Stimulated activated naive CD8-positive, alpha-beta T cell treated with anti-CD3 and anti-CD28 coated beads, Interleukin-15, Interleukin-2, amounts not matched to agents 100 ng/mL and 50 ng/mL, for 24 hours (primary cell): ENCODE measurements around the gene GRHL3.

Source experiments
- H3K27ac Mint-ChIP-seq: one replicate; pipeline ENCODE4 v1.8.0; 2021; ENCODE audit warnings: mild to moderate bottlenecking, mixed read lengths
- H3K27me3 Mint-ChIP-seq: one replicate; pipeline ENCODE4 v1.8.0; 2021; ENCODE audit warnings: mixed read lengths
- H3K36me3 Mint-ChIP-seq: one replicate; pipeline ENCODE4 v1.8.0; 2021; ENCODE audit warnings: low read depth, mixed read lengths
- H3K4me1 Mint-ChIP-seq: one replicate; pipeline ENCODE4 v1.8.0; 2021; ENCODE audit warnings: low read depth, mixed read lengths
- H3K4me3 Mint-ChIP-seq: one replicate; pipeline ENCODE4 v1.8.0; 2021; ENCODE audit warnings: mild to moderate bottlenecking, mixed read lengths
- H3K9me3 Mint-ChIP-seq: one replicate; pipeline ENCODE4 v1.8.0; 2021; ENCODE audit warnings: mixed read lengths

GRHL3 gene

DNA sequence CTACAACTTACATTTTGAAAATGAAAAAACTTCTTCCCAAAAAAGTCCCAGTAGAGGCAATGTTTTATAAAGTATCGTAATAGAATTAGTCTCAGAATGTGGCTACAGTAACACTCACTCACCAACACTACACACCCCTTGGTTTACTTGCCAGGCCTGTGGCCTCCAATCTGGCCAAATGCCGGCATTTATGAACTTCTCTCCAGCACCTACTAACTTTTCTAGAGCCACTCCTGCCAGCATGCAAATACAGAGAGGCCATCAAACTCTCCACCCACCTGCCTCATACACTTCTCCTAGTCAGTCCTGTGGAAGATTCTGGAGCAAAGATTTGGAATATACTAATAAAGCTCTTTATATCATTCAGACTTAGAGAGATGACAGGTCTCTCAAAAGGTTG is 62.1 kb downstream of the GRHL3 start:
- Mint-ChIP-seq H3K9me3 (no peaks in the 10 kb centered on the region), H3K36me3 (peaks cover 11% of the 10 kb centered on the region), H3K27ac (no peak overlapping the region), H3K4me3 (no peak overlapping the region), H3K4me1 (peaks cover 24% of the 10 kb centered on the region), H3K27me3 (no peaks in the 10 kb centered on the region)

DNA sequence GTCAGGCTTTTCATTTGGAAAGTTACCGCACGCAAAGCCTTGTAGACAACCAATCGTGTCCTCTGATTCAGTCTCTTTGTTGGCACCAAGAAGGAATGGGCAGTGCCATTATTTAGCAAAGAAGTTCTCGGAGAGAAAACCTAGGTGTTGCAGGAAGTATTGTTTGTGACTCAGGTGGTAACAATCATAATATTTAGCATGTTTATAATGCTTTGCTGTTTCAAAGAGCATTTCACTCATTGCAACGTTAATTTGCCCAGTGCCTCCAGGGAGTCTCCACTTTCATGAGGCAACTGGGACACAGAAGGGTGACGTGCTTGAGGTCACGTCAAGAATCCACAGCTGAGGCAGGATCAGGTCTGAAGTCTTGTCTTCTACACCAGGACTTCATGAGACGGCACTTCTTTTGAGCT is 63.0 kb downstream of the GRHL3 start:
- Mint-ChIP-seq H3K27ac (no peak overlapping the region), H3K4me3 (no peak overlapping the region), H3K36me3 (peaks cover 11% of the 10 kb centered on the region), H3K27me3 (no peaks in the 10 kb centered on the region), H3K4me1 (peaks cover 31% of the 10 kb centered on the region), H3K9me3 (no peaks in the 10 kb centered on the region)

DNA sequence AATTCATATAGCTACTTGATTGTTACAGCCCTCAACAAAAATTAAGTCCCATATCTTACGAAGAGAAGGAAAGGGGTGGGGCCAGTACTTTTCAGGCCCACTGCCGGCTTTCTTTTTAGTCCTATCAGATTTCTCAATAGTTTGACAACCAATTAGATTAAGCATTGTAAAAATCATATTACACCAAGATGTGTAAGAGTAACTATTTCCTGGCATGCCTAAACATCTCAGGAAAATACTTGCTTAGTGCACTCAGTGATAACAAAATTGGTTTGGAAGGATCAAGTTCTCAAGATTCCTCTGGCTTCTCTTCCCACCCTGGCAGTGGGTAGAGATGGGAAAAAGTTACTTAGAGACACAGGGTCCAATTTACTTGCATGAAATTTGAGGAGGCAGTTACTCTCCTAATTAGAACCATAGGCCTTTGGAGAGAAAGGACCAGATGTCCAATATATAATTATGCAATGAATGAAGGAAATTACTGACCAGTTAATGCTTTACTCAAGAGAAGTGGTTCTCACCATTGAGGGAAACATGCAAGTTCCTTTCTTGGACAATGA is 64.3 kb downstream of the GRHL3 start:
- no peak overlapping the region for H3K4me3 Mint-ChIP-seq
- no peaks in the 10 kb centered on the region for H3K27me3 Mint-ChIP-seq
- H3K4me1 Mint-ChIP-seq = peaks cover 31% of the 10 kb centered on the region
- H3K9me3 Mint-ChIP-seq = no peaks in the 10 kb centered on the region
- peaks cover 11% of the 10 kb centered on the region for H3K36me3 Mint-ChIP-seq
- H3K27ac Mint-ChIP-seq = no peak overlapping the region

DNA sequence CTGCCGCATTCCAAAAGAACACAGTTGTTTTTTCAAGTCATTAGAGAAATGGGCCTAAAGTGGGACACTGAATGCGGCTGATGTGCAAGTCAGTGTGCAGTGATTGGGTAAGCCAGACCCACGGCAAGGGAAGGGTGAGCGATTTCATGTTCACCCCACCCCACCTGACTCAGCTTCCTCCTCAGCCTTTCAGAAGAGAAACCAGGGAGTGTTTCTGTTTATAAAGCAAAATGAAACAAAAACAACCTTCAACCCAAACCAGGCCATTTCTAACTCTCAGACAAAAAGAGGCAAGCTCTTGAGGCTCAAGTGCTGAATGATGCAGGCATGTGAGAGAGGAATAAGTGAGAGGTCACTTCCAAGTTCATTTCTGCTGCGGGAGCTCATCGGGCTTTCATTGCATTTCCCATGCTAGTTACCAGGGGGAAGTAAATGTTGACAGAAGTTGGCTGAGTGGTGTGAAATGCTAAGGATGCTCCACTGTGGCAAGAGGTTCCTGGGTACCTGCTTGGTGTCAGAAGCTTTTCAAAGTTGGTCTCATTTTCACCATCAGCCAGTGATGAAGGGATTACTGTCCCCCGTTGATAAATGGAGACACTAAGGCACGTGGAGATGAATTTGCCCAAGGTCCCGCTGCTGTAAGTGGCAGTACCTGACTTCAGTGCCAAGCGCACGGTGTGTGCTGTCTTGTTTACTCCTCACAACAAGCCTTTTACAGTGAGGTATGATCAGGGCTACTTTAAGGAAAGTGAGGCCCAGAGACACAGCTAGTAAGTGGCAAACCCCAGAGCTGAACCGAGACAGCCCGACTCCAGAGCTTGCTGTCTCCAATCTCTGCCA is 65.3 kb downstream of the GRHL3 start:
- Mint-ChIP-seq H3K4me1 (peaks cover 31% of the 10 kb centered on the region), H3K4me3 (no peak overlapping the region), H3K27me3 (no peaks in the 10 kb centered on the region), H3K36me3 (peaks cover 4% of the 10 kb centered on the region), H3K9me3 (no peaks in the 10 kb centered on the region), H3K27ac (no peak overlapping the region)

DNA sequence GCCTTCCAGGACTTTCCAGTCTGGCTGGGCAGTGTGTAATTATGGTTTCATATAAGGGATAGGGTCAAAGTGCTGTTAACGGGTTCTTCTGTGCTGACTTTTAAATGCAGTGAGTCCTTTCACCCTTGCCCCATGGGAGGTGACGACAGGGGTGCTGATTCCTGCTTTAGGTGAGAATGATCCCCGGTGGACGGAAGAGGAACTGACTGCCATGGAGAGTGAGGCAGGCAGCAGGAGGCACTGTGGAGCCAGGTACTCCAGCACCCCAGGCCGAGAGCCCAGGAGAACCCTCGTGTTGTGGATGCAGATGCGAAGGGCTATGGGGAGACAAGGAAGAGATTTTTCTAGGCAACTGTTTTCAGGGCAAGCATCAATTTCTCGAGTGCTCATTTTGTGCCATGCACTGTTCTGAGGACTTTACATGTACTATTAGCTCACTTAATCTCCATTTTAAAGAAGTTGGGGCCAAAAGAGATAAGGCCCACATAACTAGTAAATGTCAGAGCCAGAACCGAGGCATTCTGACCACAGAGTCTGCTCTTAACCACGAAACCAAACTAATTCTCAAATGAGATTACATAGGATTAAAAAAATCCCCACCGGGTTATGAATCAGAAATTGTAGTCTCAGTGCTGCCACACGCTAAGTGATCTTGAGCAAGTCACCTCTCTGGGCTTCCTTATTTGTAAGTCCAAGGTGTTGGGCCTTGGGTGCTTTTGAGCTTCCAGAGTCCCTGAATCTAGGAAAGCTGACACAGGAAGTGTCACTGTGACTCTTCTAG is 66.2 kb downstream of the GRHL3 start:
- H3K4me1 Mint-ChIP-seq = peaks cover 31% of the 10 kb centered on the region
- H3K27me3 Mint-ChIP-seq = no peaks in the 10 kb centered on the region
- no peak overlapping the region for H3K4me3 Mint-ChIP-seq

DNA sequence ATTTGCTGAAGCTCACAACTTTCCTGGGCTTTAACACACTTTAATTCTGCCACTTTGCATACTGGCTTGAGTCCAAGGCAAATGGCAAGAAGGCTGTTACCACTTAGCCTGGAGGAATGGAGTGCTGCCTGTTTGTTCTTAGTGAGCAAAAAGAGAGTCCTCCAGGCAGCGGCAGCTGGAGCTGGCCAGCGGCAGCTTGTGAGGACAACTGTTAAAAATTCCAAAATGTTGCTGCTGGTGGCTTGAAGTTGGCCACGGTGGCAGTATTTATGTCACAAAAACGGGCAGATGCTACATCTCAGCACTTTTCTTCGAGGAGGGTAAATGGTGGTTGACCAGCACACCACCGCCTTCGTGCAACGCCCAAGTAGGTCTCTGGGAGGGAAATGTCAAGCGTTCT is 67.1 kb downstream of the GRHL3 start:
- Mint-ChIP-seq H3K27me3 (no peaks in the 10 kb centered on the region), H3K4me3 (no peak overlapping the region), H3K9me3 (no peaks in the 10 kb centered on the region), H3K4me1 (peaks cover 37% of the 10 kb centered on the region), H3K27ac (no peak overlapping the region), H3K36me3 (peaks cover 4% of the 10 kb centered on the region)

More for the DNA sequence above, 66.2 kb downstream of the GRHL3 start:
- Mint-ChIP-seq H3K27ac (no peak overlapping the region), H3K9me3 (no peaks in the 10 kb centered on the region), H3K36me3 (peaks cover 4% of the 10 kb centered on the region)

DNA sequence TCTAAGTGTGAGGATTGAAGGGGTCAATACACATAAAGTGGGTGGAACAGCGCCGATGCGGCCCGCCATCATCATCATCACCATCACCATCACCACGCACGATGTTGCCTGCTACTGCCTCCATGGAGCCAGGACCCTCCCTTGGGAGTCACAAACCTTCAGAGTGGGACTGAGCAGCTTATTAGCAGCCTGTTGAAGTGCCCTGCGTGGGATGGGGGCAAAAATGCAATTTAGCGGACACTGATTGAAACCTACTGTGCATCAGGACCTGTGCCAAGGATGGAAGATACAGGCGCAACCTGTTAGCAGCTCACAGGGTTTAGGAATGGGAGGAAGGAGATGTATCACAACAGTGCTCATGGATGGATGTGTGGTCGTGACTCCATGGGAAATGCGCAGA is 67.8 kb downstream of the GRHL3 start:
- H3K27ac Mint-ChIP-seq = no peak overlapping the region
- H3K36me3 Mint-ChIP-seq = peaks cover 4% of the 10 kb centered on the region
- no peaks in the 10 kb centered on the region for H3K27me3 Mint-ChIP-seq
- H3K4me1 Mint-ChIP-seq = peaks cover 44% of the 10 kb centered on the region
- H3K9me3 Mint-ChIP-seq = no peaks in the 10 kb centered on the region
- H3K4me3 Mint-ChIP-seq = no peak overlapping the region

DNA sequence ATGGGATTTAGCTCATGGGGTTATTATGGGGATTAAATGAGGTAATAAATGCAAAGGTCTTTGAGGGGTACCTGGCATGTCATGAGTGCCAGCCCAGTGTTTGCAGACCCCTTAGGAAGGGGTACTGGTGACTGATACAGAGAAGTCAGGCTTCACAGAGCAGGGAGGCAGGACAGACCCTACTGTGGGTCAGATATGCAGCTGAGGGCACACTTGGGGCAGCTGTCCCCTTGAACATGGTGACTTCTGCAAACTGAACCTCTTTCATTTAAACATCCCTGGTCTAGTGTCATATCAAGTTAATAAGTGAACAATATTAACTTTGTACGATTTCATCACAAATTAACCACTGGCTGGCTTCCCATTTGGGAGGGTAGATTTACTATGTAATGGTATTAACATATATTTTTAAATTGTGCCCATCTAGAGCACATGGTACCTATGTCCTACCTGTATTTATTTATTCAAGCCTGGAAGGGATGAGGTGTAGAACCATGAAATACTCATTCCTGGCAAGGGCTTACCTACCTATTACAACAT is 68.5 kb downstream of the GRHL3 start:
- Mint-ChIP-seq H3K4me1 (peaks cover 51% of the 10 kb centered on the region), H3K27me3 (no peaks in the 10 kb centered on the region), H3K4me3 (no peak overlapping the region), H3K9me3 (no peaks in the 10 kb centered on the region), H3K27ac (no peak overlapping the region), H3K36me3 (peaks cover under 1% of the 10 kb centered on the region)

DNA sequence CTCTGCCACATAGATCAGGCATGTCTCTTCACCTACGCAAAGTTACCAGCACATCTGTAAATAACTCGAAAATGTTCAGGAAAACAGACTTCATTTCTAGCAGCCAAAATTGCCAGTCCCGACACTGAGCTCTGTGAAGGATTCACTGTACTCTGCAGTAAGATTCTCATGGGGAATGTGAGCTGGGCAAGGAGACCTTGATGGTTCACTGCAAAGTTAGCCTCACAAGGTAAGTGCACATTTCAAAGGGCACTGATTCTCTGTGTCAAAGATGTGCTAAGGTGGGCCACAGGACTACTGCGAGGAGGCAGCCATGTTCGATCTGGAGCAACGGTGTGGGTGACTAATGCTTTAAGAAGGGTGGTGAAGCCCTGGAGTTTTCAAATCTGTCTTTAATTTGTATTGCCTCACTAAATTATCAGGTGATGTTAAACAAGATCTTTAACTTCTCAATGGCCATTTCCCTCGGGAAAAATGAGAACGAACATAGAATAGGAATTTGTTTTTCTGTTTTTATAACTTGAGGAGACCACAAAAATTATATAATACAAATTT is 69.3 kb downstream of the GRHL3 start:
- H3K27me3 Mint-ChIP-seq = no peaks in the 10 kb centered on the region
- no peak overlapping the region for H3K27ac Mint-ChIP-seq
- peaks cover 58% of the 10 kb centered on the region for H3K4me1 Mint-ChIP-seq
- no peaks in the 10 kb centered on the region for H3K9me3 Mint-ChIP-seq
- H3K36me3 Mint-ChIP-seq = no peaks in the 10 kb centered on the region
- H3K4me3 Mint-ChIP-seq = no peak overlapping the region

DNA sequence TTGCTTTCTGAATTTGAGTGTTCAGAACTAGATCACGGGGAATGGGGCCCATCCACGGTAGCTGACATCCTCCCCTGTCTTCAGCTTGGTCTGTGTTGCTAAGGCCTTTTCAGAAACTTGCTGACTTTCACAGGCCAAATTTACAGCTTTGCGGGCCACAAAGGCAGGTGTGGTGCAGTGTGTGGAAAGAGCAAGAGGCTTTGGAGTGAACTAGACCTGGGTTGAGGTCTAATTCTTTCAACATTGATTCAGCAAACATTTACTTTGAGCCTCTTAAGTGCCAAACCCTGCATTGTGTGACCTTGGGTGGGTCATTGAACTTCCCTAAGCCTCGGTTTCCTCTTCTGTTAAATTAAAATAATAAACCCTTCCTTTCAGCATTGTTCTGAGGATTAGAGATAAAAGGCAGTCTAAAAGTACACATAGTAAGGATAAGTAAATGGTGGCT is 70.1 kb downstream of the GRHL3 start:
- Mint-ChIP-seq H3K27ac (no peak overlapping the region), H3K4me1 (peaks cover 60% of the 10 kb centered on the region), H3K4me3 (no peak overlapping the region), H3K27me3 (no peaks in the 10 kb centered on the region), H3K9me3 (no peaks in the 10 kb centered on the region), H3K36me3 (no peaks in the 10 kb centered on the region)

DNA sequence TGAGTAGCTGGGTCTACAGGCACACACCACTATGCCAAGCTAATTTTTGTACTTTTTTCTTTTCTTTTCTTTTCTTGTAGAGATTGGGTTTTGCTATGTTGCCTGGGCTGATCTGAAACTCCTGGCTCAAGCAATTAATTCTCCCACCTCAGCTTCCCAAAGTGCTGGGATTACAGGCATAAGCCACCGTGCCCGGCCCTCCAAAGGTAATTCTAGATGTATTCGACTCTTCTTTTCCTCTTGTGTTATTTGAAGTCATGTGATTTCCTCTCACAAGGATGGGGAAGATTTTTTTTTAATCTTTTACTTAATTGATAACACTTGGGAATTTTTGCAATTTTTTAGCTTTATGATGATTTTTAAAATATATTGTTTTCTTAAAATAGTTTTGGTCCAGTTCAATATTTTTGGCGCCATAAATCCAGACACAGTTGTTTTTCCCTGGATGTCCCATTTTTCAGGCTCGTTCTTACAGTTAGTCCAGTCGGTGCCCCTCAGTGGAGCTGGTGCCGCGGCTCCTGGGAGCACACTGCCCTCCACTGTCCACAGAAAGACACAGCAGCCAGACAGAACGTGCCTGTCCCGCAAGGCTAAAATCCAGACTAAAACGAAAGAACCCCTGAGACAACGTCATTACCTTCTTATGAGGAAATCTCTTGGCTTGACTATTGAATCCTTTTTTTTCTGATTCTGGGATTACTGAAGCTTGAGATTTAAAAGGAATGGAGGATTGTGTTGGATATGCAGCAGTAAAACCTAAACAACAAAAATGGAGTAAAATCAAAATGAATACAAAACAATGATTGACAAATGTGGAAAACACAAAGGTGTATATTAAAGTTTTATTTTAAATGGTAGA is 72.0 kb downstream of the GRHL3 start:
- Mint-ChIP-seq H3K4me3 (peak overlapping the region; percentile 67), H3K27me3 (no peaks in the 10 kb centered on the region), H3K9me3 (no peaks in the 10 kb centered on the region), H3K27ac (peak overlapping the region; percentile 74), H3K36me3 (no peaks in the 10 kb centered on the region), H3K4me1 (peaks cover 48% of the 10 kb centered on the region)

DNA sequence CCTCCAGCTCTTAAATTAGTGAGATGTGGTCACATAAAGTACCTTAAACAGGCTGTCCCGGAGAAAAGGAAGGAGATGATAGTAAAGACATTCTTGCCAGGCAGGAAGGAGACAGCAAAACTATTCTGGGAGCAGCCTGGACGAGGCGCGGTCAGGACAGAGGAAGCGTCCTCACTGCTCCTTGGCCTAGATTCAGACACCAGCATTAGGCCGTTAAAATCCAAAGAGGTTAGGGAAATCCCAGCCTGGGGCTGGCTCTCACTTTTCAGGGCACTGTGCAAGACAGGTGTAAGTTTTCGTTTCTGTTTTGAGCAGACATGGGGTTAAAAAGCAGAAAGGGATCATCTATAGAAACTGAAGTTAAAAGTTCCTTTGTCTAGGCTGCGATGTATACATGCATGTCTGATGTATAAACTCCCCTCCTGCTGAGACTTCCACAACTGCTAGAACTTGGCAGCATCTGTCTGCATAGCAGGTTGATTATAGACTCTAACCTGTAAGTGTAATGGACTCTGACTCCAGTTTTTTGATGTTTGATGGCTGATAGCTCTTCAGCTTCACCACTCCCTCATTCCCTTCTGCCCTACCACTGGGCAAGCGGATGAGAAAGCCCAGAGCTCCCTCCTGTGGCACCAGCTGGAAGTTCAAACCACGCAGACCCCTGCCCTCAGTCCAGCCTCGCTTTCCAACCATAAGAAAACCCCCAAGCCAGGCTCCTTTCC is 72.9 kb downstream of the GRHL3 start:
- H3K9me3 Mint-ChIP-seq = no peaks in the 10 kb centered on the region
- H3K27me3 Mint-ChIP-seq = no peaks in the 10 kb centered on the region
- H3K4me1 Mint-ChIP-seq = peaks cover 40% of the 10 kb centered on the region
- H3K36me3 Mint-ChIP-seq = no peaks in the 10 kb centered on the region
- H3K27ac Mint-ChIP-seq = peak overlapping the region; percentile 74
- peak overlapping the region; percentile 67 for H3K4me3 Mint-ChIP-seq

DNA sequence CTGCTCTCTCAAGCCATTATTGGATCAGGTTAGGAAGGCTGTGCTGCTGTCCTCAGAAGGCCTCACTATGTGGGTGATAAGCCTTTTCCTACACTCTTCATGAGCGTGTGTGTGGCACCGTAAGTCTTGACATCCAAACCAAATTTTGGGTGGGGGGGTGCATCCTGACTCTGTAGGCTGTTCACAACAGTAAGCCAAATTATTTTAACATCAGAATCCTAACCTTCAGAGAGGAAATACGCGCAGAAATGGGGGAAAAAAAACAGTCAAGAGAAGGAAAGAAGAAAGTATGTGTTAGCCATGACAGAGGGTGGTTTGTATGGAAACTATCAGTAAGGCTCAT is 73.4 kb downstream of the GRHL3 start:
- Mint-ChIP-seq H3K4me1 (peaks cover 40% of the 10 kb centered on the region), H3K36me3 (no peaks in the 10 kb centered on the region), H3K27ac (peak overlapping the region; percentile 74), H3K27me3 (no peaks in the 10 kb centered on the region), H3K4me3 (peak overlapping the region; percentile 67), H3K9me3 (no peaks in the 10 kb centered on the region)
